Left forelimb (tissue), 1 donor: ENCODE data around the gene SLC22A2.

ENCODE experiments used
- DNase-seq: peaks from one replicate; pipeline ENCODE4 v3.0.0-alpha.2; 2018; ENCODE audit warnings: low spot score

SLC22A2 gene

DNA sequence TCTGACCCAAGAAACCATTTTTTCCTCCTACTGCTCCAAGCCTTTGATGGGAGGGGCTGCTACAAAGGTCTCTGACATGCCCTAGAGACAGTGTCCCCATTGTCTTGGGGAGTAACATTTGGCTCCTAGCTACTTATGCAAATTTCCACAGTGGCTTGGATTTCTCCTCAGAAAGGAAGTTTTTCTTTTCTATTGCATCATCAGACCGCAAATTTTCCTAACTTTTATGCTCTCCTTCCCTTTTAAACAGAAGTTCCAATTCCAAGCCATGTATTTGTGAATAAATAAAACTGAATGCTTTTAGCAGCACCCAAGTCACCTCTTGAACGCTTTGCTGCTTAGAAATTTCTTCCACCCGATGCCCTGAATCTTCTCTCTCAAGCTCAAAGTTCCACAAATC is 51.0 kb downstream of the SLC22A2 start:
- DNase-seq = no peak

DNA sequence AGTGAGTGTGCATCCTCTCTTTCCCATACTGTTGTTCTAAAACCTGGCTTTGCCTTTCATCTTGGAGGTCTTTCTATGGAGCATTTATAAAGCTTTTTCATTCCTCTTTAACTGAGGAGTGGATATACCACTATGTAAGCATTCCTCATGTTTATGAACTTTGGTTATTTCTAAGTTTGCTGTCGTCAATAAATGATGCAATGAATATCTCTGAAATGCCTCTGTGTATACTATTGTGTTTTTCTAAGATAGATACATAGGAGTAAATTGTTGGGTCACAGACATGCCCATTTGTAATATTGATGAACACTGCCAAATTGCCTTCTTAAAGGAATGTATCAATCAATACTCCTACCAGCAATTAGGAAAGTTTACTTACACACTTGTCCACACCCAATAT is 53.9 kb downstream of the SLC22A2 start:
- DNase-seq = no peak

DNA sequence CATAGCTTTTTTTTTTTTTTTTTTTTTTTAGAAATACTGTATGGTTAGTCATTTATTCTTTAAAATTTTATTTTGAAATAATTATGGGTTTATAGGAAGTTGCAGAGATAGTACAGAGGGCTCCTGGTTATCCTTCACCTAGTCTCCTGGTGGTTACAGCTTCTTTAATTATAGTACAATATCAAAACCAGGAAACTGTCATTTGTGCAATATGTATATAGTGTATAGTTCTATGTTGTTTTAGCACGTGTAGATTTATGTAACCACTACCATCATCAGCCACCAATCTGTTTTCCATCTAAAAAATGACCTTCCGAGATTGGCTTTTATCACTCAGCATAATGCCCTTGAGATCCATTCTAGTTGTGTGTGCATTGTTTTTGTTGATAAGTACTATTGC is 54.7 kb downstream of the SLC22A2 start:
- DNase-seq = no peak

DNA sequence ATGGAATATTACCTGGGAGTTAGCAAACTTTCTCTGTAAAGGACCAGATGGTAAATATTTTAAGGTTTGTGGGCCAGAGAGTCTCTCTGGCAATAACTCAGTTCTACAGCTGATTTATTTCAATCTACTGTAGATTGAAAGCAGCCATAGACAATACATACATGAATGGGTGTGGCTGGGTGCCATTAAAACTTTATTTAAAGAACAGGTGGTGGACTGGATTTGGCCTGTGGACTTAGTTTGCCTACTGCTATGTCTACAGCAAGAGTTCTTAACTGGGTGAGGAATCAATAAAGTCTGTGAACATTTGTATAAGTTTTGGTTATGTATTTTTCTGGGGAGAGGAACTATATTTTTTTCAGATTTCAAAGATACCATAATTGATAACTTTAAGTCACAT is 55.1 kb downstream of the SLC22A2 start:
- DNase-seq = no peak

DNA sequence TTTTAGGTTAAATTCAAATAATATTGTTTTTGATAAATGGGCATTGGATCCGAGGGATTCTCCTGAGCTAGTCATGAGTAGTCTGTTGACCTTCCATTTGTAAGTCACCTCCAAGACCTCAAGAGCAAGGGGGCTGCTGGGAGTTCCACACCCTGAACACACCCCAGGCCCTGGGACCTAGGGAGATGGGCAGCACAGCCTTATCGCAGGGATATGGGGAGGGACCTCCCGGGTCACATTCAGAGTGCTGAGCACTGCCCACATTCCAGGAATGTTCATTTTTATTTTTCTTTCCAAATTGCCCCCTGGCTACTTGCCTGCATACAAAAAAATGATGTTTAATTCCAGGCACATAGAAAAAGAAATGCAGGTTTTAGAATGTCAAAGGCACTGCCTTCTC is 55.5 kb downstream of the SLC22A2 start:
- DNase-seq = no peak

DNA sequence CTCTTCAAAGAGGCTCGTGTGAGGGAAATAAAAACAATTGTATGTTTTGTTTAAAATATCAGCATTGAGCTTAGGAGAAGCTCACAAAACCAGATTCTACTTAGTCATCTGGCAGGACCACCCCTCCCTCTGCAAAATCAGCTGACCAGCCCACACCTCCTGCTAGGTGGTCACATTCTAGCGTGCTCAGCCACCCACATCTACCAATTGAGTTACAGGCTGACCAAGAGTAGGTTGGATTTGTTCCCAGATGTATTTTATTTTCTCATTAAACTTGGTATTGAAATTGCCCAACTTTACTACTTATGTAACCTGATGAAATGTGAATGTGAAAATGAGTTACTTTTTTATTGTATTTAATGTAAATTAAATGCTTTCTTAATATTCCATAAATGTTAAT is 56.2 kb downstream of the SLC22A2 start:
- DNase-seq = no peak

DNA sequence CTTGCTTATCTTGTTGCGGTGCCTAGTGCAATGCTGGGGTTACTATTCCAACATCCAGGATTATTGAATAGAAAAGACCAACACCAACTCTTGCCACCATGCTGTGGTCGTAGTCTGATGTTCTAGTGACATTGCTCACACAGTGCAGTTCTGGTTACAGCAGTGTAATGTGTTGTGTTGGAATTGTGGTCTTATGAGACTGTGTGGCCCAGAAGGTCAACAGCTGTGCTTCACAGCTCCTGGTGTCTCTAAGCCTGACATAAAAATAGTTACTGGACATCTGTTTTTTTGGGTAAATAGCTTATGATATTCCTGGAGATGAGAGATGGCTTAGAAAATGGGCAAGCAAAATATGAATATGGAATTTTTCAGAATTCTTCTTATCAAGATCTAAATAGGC is 57.6 kb downstream of the SLC22A2 start:
- DNase-seq = no peak

DNA sequence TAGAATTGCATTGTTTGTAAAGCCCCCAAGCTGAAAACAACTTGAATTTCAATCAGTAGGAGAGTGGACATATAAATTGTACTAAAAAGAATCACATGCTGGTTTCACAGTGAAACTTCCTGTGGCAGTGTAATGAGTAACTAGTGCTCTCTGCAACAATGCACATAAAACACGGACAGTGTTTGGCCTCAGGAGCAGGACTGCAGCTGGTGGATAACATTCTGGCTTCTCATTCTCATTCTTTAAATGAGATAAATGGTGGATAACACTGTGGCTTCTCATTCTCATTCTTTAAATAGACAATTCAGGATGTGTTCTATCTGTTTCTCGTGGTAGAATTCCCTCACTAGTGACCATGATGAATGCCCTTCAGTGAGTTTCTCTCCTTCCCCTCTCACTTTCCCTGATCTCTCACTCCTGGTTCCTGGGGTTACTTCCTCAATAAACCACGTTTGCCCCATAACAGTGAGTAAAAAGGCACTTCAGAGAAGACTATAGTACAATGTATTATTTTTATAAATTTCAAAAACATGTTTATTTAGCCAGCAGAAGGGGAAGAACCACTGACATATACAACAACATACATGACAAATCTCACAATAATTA is 59.9 kb downstream of the SLC22A2 start:
- DNase-seq = no peak

DNA sequence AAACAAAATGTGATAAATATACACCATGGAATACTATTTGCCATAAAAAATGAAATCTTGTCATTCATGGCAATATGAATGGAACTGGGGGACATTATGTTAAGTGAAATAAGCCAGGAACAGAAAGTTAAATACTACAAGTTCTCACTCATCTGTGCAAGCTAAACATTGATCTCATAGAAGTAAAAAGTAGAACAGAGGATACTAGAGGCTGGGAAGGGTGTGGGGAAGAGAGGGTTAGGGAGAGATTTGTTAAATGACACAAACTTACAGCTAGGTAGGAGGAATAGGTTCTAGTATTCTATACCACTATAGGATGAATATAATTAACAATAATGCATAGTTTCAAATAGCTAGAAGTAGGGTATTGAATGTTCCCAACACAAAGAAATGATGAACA is 61.0 kb downstream of the SLC22A2 start:
- DNase-seq = no peak

DNA sequence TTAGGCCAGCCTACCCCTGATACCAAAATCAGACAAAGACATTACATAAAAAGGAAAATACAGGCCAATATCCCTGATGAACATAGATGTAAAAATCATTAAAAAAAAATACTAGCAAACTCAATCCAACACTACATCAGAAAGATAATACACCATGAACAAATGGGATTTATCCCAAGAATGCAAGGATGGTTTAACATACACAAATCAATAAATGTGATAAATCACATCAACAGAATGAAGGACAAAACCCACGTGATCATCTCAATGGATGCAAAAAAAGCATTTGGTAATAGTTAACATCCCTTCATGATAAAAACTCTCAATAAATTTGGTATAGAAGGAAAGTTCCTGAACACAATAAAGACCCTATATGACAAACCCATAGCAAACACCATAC is 63.8 kb downstream of the SLC22A2 start:
- no peak for DNase-seq

DNA sequence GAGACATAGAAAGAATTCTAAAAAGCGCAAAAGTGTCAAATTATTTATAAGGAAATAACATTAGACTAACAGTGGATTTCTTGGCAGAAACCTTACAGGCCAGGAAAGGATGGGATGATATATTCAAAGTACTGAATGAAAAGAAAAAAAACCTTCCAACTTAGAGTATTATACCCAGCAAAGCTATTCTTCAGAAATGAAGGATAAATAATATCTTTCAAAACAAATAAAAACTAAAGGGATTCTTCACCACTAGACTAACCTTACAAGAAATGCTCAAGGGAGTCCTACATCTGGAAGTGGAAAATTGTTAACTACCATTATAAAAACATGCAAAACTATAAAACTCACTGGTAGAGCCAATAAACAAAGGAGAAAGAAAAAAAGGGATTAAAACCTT is 65.8 kb downstream of the SLC22A2 start:
- DNase-seq = no peak

DNA sequence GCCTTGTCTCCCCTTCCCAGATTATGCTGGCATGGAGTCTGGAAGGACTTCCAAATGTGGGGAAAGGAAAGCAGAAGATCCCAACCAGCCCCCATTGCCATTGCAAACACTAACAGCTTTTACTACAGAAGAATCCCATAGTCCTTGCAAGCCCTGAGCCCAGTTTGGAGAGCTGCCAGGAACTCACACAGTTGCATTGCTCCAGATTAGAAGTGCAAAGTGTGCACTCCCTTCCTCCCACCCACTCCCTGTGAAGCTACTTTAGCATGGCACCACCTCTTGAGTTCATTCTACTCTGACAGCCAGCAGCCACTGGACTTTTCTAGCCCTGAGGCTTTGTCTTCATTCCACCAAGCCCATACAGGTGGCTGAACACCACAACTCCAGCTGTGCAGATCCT is 67.6 kb downstream of the SLC22A2 start:
- no peak for DNase-seq

DNA sequence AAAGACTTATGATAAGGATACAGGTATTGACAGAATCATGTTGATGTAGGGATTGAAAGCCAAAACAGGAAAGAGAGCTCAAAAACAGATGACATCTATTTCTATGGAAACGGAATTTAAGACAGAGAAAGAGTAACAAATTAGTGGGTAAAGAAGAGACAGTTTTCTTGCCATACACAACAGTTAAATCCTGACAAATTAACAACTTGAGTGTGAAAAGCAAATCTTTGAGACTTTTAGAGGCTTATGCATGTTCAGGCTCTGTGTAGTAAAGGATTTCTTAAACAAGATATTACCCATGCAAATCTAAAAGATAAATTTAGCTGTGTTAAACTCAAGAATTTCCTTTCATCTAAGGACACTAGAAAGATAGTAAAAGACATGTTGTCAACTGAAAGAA is 68.5 kb downstream of the SLC22A2 start:
- no peak for DNase-seq

DNA sequence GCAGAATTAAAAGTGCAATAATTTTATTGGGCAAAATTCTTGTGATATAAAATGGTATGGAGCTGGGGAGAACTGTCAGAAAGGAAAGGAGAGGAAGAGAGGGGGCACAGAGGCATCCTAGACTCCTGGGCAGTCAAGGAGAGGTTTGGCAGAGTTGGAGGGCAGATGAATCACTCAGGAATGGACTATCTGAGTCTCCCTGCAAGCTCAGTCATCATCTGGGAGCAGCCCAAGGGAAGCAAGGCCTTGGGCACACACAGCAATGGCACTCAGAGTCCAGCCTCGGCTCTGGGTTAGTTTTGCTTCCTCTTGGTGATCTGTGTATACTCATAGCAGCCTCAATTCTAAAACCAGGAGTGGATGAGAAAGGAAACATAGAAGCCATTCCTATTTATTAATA is 69.8 kb downstream of the SLC22A2 start:
- no peak for DNase-seq

DNA sequence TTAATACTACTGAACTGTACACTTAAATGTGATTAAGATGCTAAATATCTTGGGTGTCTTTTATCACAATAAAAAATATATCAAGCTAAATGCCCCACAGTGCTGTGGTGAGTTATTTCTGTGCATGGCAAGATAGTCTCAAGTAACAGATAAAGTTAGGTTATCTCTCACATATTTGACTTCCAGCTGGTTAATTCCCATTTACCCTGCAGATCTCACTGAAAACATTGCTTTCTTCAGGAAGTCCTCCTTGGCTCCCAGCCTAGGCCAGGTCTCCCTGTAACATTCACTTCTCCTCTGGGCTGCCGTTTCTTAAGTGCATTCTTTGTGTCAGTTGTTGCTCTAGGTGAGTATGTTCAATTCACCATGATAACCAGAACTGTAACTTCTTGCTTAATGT is 77.9 kb downstream of the SLC22A2 start:
- DNase-seq = no peak

DNA sequence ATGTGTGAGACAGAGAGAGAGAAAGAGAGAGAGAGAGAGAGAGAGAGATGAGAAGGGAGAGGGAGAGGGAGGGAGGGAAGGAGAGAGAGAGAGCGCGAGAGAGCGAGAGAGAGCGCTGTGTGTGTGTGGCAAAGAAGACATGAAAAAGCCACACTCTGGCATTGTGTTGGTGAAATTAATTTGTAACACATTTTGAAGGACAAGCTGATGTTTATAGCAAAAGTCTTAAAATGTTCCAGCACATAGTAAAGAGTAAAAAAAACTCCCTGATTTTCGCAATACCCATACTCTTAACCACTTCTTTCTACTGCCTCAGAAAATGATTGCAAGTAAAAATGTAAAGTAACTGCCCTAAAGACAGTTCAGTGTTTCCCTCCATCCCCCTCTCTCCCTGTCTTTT is 80.3 kb downstream of the SLC22A2 start:
- no peak for DNase-seq

DNA sequence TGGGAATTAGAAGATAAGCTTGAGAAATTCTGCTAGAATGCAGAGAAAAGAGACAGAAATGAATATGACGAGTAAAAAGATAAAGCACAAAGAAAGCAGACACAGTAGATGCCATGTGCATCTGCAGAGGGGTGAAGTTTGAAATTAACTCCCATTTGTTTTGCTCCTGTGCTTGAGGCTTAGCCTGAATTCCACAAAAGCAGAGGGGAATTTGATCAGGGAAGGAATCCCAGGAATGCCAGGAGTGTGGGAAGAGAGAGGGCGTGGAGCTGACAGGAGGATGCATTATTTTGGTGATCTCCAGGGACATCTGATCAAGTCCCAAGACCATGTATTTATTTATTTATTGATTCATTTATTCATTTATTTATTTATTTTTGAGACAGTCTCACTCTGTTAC is 81.4 kb downstream of the SLC22A2 start:
- DNase-seq = no peak

DNA sequence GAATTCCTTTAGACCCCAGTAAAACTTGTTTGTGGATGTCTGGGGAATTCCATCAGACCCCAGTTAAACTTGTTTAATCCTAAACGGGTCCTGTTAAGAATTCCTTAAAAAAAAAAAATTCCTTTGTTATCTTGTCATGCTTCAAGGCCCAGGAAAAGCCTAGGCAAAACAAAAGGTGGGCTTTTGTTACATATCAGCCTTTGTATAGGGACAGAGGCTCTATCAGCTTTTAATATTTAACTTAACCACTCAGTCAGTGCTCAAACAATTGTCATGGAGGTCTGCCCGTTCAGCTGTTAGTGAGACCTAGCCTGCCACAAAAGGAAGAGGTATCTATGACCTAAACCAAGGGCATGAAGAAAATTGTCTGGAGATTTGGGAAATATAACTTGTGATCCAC is 83.9 kb downstream of the SLC22A2 start:
- DNase-seq = no peak

DNA sequence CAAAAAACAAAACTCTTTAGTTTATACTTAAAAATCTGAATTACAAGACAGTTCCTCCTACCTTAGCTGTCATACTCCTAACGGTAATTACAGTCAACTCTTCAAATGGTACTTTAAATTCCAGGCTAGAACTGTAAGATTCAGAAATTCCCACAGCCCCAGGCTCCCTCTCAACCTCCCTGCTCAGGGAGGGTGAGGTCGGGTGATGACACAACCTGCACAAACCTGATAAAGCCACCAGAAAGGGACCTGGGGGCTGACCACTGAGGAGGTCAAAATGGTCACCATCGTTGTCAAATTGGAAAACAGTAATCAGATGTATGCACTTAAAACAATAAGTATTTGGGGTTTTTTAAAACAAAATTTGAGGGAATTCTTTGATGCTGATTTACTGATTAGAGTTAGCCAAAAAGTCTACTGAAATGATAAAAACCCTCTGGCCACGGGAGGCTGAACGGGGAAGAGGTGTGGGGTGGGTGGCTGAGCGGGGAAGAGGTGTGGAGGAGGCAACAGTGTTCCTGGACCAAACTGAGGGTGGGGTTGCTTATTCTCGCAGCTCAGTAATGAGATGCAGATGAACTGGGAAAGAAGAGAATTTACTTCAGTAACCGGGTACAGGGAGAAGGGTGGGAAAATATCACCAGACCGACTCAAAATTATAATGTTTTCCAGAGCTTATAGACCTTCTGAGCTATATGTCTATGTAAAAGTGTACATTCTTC is 84.7 kb downstream of the SLC22A2 start:
- DNase-seq = no peak

DNA sequence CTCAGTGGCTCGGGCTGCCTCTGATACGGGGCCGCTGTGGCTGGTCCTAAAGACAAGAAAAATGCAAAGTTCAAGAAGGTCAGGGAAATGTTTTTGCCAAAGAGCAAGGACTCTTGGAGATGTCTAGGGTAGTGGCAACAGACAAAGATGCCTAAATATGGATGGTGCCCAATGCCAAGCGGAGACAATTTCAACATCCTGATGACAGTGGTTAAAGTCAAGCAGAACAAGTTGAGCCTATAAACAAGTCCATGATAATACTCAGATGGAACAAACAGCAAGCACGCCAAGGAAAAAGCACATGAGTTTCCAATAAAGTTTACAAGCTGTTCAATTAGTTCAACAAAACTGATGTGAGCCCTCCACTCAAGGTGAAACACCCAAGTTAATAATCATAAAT is 85.9 kb downstream of the SLC22A2 start:
- no peak for DNase-seq

DNA sequence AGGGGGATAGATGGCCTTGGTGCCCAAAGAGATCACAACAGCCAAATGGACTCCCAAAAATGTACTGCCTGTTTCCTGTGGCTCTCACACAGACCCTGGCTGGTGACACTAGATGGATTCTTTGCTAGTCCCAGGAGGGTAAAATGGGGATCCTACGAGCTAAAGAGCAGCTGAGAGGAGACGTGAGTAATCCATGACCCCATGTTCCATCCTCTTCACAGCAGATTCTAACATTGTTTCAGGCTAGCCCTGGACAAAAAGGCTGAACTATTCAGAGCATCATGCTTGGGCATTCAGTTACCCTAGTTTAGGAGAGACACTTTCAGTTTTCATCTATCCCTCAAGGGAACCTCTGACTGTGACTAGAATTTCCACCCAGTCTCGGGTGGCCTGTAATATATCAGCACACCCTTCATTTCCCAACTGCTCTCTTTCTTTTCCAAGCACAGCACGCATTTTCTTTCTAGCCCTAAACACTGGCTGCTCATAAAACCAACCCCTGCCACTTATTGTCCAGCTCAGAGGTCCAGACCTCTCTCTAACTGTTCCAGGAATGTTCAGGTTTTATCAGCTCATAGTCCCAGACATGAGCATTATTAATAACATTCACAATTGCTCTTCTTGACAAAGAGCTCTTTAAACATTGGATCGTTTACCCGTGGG is 88.5 kb downstream of the SLC22A2 start:
- DNase-seq = no peak

DNA sequence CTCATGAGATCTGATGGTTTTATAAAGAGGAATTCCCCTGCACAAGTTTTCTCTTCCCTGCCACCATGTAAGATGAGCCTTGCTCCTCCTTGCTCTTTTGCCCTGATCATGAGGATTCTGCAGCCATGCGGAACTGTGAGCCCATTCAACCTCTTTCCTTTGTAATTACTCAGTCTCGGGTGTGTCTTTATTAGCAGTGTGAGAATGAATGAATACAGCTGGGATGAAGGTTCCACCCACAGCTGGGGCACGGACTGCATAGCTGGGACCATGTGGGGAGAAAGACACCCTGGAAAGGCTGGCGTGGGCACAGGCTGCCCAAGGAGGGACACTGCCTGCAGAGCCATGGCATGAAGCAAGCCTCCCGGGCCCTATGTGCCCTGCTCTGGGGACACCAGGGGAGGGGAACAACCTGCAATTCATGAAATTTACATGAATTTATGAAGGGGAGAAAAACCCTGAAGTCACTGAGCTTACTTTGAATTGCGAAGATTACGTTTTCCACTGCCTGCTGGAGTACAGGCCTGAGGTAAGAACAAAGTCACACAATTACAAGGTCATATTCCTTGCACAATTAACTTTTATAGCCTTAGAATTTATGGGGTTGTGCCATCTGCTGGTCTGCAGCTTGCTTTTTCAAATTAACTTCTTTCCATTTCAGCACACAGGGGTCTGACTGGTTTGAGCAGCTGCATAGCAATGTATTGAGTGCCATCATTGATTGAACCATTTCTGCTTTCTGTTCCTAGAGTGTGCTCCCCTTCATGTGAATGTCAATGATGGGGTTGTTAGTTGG is 90.8 kb downstream of the SLC22A2 start:
- DNase-seq = no peak
